Neuronal stem cell (in vitro differentiated cells): ENCODE data around the gene ANKRD40CL.

ENCODE experiments used
- DNase-seq: peaks from one replicate; pipeline ENCODE4 v3.0.0-alpha.2; 2013; ENCODE audit warnings: low spot score
- H2AFZ ChIP-seq: one replicate; pipeline ENCODE4 v1.6.1; 2013; ENCODE audit warnings: mild to moderate bottlenecking, low read length, inconsistent platforms
- H2AK5ac ChIP-seq: 2 replicates; pipeline ENCODE4 v1.6.1; 2013; ENCODE audit warnings: low read depth, mild to moderate bottlenecking, inconsistent platforms, low read length, moderate library complexity, mixed read lengths
- H2BK120ac ChIP-seq: 2 replicates; pipeline ENCODE4 v1.6.1; 2013; ENCODE audit warnings: low read depth, mild to moderate bottlenecking, inconsistent platforms, low read length, moderate library complexity, mixed read lengths
- H2BK12ac ChIP-seq: one replicate; pipeline ENCODE4 v1.6.1; 2013; ENCODE audit warnings: low read length, inconsistent platforms
- H2BK15ac ChIP-seq: 2 replicates; pipeline ENCODE4 v1.6.1; 2013; ENCODE audit warnings: mild to moderate bottlenecking, low read length, inconsistent platforms, mixed read lengths
- H2BK5ac ChIP-seq: one replicate; pipeline ENCODE4 v1.6.1; 2013; ENCODE audit warnings: inconsistent platforms, mild to moderate bottlenecking, low read length, moderate library complexity
- H3K14ac ChIP-seq: one replicate; pipeline ENCODE4 v1.6.1; 2013; ENCODE audit warnings: low read length, inconsistent platforms
- H3K18ac ChIP-seq: 2 replicates; pipeline ENCODE4 v1.6.1; 2013; ENCODE audit warnings: low read length, inconsistent platforms
- H3K23ac ChIP-seq: 2 replicates; pipeline ENCODE4 v1.6.1; 2013; ENCODE audit warnings: low read depth, mild to moderate bottlenecking, mixed read lengths, low read length, inconsistent platforms; ENCODE audit not compliant: poor library complexity
- H3K27ac ChIP-seq: replicated peaks from 3 replicates; pipeline ENCODE4 v1.5.1; 2013; ENCODE audit warnings: low read length, inconsistent platforms
- H3K27me3 ChIP-seq, 3 experiments: 2 replicates each; pipeline ENCODE4 v1.6.1; 2013; ENCODE audit warnings: low read length in 3 of 3, mild to moderate bottlenecking in 2 of 3, inconsistent platforms in 1 of 3, low read depth in 1 of 3, mixed read lengths in 1 of 3, moderate library complexity in 1 of 3; ENCODE audit not compliant: control insufficient read depth in 3 of 3, insufficient read depth in 3 of 3
- H3K36me3 ChIP-seq, 2 donors: replicated peaks in 1 of 2; 2 replicates each; pipeline ENCODE4 v1.6.1; 2013; ENCODE audit warnings: low read length in 2 of 2; ENCODE audit not compliant: control insufficient read depth in 2 of 2, insufficient read depth in 2 of 2
- H3K4ac ChIP-seq: 2 replicates; pipeline ENCODE4 v1.6.1; 2013; ENCODE audit warnings: inconsistent platforms, mild to moderate bottlenecking, low read length, moderate library complexity
- H3K4me1 ChIP-seq, 2 donors: 1 replicate in 1 of 2; 2 replicates in 1 of 2; pipeline ENCODE4 v1.6.1; 2013; ENCODE audit warnings: low read length in 2 of 2, low read depth in 1 of 2; ENCODE audit not compliant: control insufficient read depth in 2 of 2, insufficient read depth in 1 of 2
- H3K4me2 ChIP-seq: one replicate; pipeline ENCODE4 v1.6.1; 2013; ENCODE audit warnings: mild to moderate bottlenecking, low read length, inconsistent platforms; ENCODE audit not compliant: insufficient read depth, poor library complexity, severe bottlenecking
- H3K4me3 ChIP-seq, 2 donors: 2 replicates each; pipeline ENCODE4 v1.5.1; 2013; ENCODE audit warnings: low read length in 2 of 2, mild to moderate bottlenecking in 2 of 2, inconsistent platforms in 1 of 2, moderate library complexity in 1 of 2
- H3K79me1 ChIP-seq: one replicate; pipeline ENCODE4 v1.6.1; 2013; ENCODE audit warnings: low read depth, mild to moderate bottlenecking, inconsistent platforms, low read length, moderate library complexity
- H3K9ac ChIP-seq: one replicate; pipeline ENCODE4 v1.6.1; 2013; ENCODE audit warnings: mild to moderate bottlenecking, low read depth, low read length, inconsistent platforms; ENCODE audit not compliant: poor library complexity
- H3K9me3 ChIP-seq, 2 donors: replicated peaks in 1 of 2; 2 replicates each; pipeline versions ENCODE3 to v1.6.1; 2013; ENCODE audit warnings: low read length in 2 of 2, mild to moderate bottlenecking in 2 of 2, inconsistent platforms in 1 of 2, low read depth in 1 of 2, mixed read lengths in 1 of 2, moderate library complexity in 1 of 2; ENCODE audit not compliant: control insufficient read depth in 2 of 2, insufficient read depth in 1 of 2
- H4K8ac ChIP-seq: one replicate; pipeline ENCODE4 v1.6.1; 2013; ENCODE audit warnings: low read depth, mild to moderate bottlenecking, inconsistent platforms, low read length, moderate library complexity
- H4K91ac ChIP-seq: one replicate; pipeline ENCODE4 v1.6.1; 2013; ENCODE audit warnings: low read length, low read depth, mild to moderate bottlenecking, inconsistent platforms; ENCODE audit not compliant: poor library complexity
- WGBS, 2 donors: extraction: QIAGEN DNeasy Blood & Tissue Kit; methylation state at CpG; one replicate each; pipeline ENCODE4 v1.1.7; 2013; ENCODE audit warnings: missing lambda C conversion rate in 2 of 2, mixed read lengths in 1 of 2; ENCODE audit not compliant: insufficient read length in 2 of 2, insufficient replicate concordance in 1 of 2; ENCODE audit errors: extremely low coverage in 2 of 2; 5-methylcytosine and 5-hydroxymethylcytosine counted together

Gene ANKRD40CL

DNA sequence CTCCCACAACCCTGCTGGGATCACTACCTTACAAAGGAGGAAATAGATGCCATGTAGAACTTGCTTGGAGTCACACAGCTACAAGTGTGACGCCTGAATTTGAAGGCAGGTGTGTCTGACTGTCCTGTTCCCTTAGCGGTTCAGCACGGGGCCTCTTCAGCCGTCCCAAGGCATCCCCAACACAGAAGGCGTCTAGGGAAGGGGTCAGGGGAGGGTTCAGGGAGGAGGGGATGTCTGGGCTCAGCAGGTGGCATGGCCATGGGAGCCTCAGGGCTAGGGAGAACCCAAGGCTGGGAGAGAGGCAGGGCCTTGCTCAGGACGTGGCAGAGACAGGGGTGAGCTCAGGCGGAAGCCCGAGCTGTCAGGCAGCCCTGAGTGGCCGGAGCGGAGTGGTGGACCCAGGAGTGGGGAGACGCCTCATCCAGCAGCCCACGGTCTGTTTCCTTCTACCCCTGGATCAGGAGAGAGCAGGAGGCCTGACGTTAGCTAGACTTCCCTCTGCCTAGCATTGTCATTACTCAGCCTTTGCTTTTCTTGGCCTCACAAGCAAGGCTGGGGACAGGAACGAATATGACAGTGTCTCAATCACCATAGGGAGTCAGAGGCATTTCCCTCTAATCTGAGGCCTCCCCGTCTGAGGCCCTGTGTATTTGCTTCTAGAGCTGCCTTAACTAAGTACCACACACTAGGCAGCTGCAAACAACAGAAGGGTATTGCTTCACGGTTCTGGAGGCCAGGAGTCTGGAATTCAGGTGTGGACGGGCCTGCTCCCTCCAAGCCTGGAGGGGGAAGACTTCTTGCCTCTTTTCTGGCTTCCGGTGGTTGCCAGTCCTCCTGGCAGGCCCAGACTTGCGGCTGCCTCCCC lies 31.3 kb upstream of the ANKRD40CL start:
- H3K9me3 ChIP-seq, result no peaks in the 10 kb centered on the region
- no peak overlapping the region for H4K91ac ChIP-seq
- H2AFZ ChIP-seq, result peak overlapping the region; percentile 72
- peak overlapping the region; percentile 30 for H2BK5ac ChIP-seq
- H3K23ac ChIP-seq, result no peak overlapping the region
- no peaks in the 10 kb centered on the region for H3K79me1 ChIP-seq
- DNase-seq, result no peak
- no peak overlapping the region for H3K4ac ChIP-seq
- H3K4me2 ChIP-seq, result no peak overlapping the region
- peaks cover 0 to 7% (median 0%) of the 10 kb centered on the region in 3 experiments for H3K27me3 ChIP-seq
- no peak overlapping the region for H4K8ac ChIP-seq
- peak overlapping the region; percentile 21 for H2AK5ac ChIP-seq
- peak overlapping the region; percentile 23 for H3K18ac ChIP-seq
- peaks cover 6 to 13% of the 10 kb centered on the region in 2 donors for H3K4me1 ChIP-seq
- H3K9ac ChIP-seq, result no peak overlapping the region
- H3K36me3 ChIP-seq, result no peaks in the 10 kb centered on the region
- peak overlapping the region; percentile 64 for H2BK15ac ChIP-seq
- no CpG with 5 or more reads among the region's 19 CpGs for WGBS, 2 donors
- no peak overlapping the region for H2BK120ac ChIP-seq
- H3K27ac ChIP-seq, result no peak overlapping the region
- no peak overlapping the region for H2BK12ac ChIP-seq
- peak overlapping the region in 1 of 2 donors; percentile 58 for H3K4me3 ChIP-seq
- H3K14ac ChIP-seq, result no peak overlapping the region

GRCh38 chr17:50797135-50797810 lies 30.0 kb upstream of the ANKRD40CL start:
- no peak overlapping the region for H3K4me3 ChIP-seq
- peak overlapping the region; percentile 75 for H2AFZ ChIP-seq
- no peak overlapping the region for H2BK15ac ChIP-seq
- DNase-seq, result no peak
- WGBS, 2 donors, result no CpG with 5 or more reads among the region's 11 CpGs
- no peak overlapping the region for H3K18ac ChIP-seq
- H3K4me2 ChIP-seq, result no peak overlapping the region
- H2BK120ac ChIP-seq, result no peak overlapping the region
- H3K27me3 ChIP-seq, result peaks cover 0 to 7% (median 0%) of the 10 kb centered on the region in 3 experiments
- no peak overlapping the region for H2BK12ac ChIP-seq
- H3K4ac ChIP-seq, result no peak overlapping the region
- no peak overlapping the region for H2AK5ac ChIP-seq
- no peaks in the 10 kb centered on the region for H3K36me3 ChIP-seq
- peaks cover 3 to 13% of the 10 kb centered on the region in 2 donors for H3K4me1 ChIP-seq
- no peaks in the 10 kb centered on the region for H3K79me1 ChIP-seq
- no peak overlapping the region for H2BK5ac ChIP-seq
- no peaks in the 10 kb centered on the region for H3K9me3 ChIP-seq
- H4K91ac ChIP-seq, result no peak overlapping the region
- no peak overlapping the region for H4K8ac ChIP-seq
- H3K14ac ChIP-seq, result no peak overlapping the region
- no peak overlapping the region for H3K23ac ChIP-seq
- no peak overlapping the region for H3K9ac ChIP-seq
- no peak overlapping the region for H3K27ac ChIP-seq

- peaks cover 9 to 14% of the 10 kb centered on the region in 2 donors for H3K4me1 ChIP-seq
- no peak overlapping the region for H3K4ac ChIP-seq
- H2BK5ac ChIP-seq, result no peak overlapping the region
- H4K8ac ChIP-seq, result no peak overlapping the region
- WGBS, 2 donors, result no CpG with 5 or more reads among the region's 6 CpGs
- no peak overlapping the region for H2BK12ac ChIP-seq
- H3K14ac ChIP-seq, result no peak overlapping the region
- no peaks in the 10 kb centered on the region for H3K79me1 ChIP-seq
- no peak overlapping the region for H4K91ac ChIP-seq
- no peak overlapping the region for H2BK120ac ChIP-seq
- no peak overlapping the region for H3K4me2 ChIP-seq
- DNase-seq, result no peak
- H2AFZ ChIP-seq, result no peak overlapping the region
- no peak overlapping the region for H3K9ac ChIP-seq
- no peak overlapping the region for H3K27ac ChIP-seq
- H3K4me3 ChIP-seq, result no peak overlapping the region
- no peak overlapping the region for H2AK5ac ChIP-seq
- H2BK15ac ChIP-seq, result no peak overlapping the region
- no peak overlapping the region for H3K18ac ChIP-seq
- H3K36me3 ChIP-seq, result no peaks in the 10 kb centered on the region
- H3K23ac ChIP-seq, result no peak overlapping the region
- no peaks in the 10 kb centered on the region for H3K9me3 ChIP-seq
- H3K27me3 ChIP-seq, result no peaks in the 10 kb centered on the region
Observed at GRCh38 chr17:50794361-50794760, 27.0 kb upstream of the ANKRD40CL start.

DNA sequence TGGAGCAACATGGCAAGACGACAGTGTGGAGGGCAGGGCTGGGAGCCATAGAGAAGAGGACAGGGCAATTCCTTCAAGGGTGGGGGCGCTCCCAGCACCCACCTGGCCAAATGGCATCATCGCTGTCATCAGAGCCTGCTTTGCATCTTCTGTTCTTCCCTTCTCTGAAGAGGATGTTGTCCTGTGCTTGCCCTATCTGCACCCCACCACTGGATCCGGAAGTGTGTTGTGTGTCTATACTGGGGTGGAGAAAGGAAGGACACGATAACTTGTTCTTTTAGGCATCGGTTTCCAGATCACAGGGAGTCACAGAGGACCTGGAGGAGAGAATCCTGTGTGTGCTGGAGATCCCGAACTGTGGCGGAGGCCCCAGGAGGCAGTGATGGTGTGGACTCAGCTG lies 25.7 kb upstream of the ANKRD40CL start:
- Histone ChIP-seq H3K27me3 (no peaks in the 10 kb centered on the region), H3K9ac (peak overlapping the region; percentile 65), H2BK120ac (peak overlapping the region; percentile 89), H2AFZ (no peak overlapping the region), H3K36me3 (no peaks in the 10 kb centered on the region), H3K79me1 (no peaks in the 10 kb centered on the region), H3K4me3 (no peak overlapping the region), H3K18ac (no peak overlapping the region), H2BK15ac (no peak overlapping the region), H2AK5ac (peak overlapping the region; percentile 67), H3K9me3 (no peaks in the 10 kb centered on the region), H3K14ac (no peak overlapping the region), H4K8ac (no peak overlapping the region), H3K23ac (no peak overlapping the region), H2BK5ac (no peak overlapping the region), H2BK12ac (peak overlapping the region; percentile 16), H3K4me1 (peaks cover 6 to 11% of the 10 kb centered on the region in 2 donors), H4K91ac (no peak overlapping the region), H3K27ac (no peak overlapping the region), H3K4ac (no peak overlapping the region), H3K4me2 (no peak overlapping the region)
- no peak for DNase-seq
- WGBS, 2 donors, result no CpG with 5 or more reads among the region's 8 CpGs
